CD14-positive monocyte (primary cell): ENCODE data around the gene SUN3. TPM values are rescaled to one million over a fixed set of nuclear protein-coding genes. Genes with fewer than 3 reads are reported as not detected.

ENCODE experiments used
- DNase-seq, 3 donors: peaks; one replicate each; pipeline ENCODE4 v3.0.0-alpha.2; 2011 to 2022
- H2AFZ ChIP-seq: 2 replicates; pipeline ENCODE4 v1.6.0; 2012; ENCODE audit warnings: mild to moderate bottlenecking, low read depth, low read length, inconsistent platforms; ENCODE audit not compliant: insufficient read depth, poor library complexity, severe bottlenecking
- H3K27ac ChIP-seq, 2 donors: 1 replicate in 1 of 2; 2 replicates in 1 of 2; pipeline ENCODE4 v1.5.1; 2012 to 2013; ENCODE audit warnings: low read length in 2 of 2, control low read depth in 1 of 2, inconsistent platforms in 1 of 2, low read depth in 1 of 2, mild to moderate bottlenecking in 1 of 2
- H3K27me3 ChIP-seq, 2 donors: one replicate each; pipeline versions ENCODE4 v1.6.0 to v1.6.1; 2011 to 2013; ENCODE audit warnings: low read length in 2 of 2; ENCODE audit not compliant: control insufficient read depth in 2 of 2, insufficient read depth in 2 of 2
- H3K36me3 ChIP-seq, 2 donors: replicated peaks in 1 of 2; 1 replicate in 1 of 2; 2 replicates in 1 of 2; pipeline versions ENCODE4 v1.5.1 to v1.6.1; 2012 to 2013; ENCODE audit warnings: low read length in 2 of 2, control low read depth in 1 of 2, inconsistent platforms in 1 of 2, mild to moderate bottlenecking in 1 of 2; ENCODE audit not compliant: insufficient read depth in 2 of 2, control insufficient read depth in 1 of 2
- H3K4me1 ChIP-seq, 2 donors: 1 replicate in 1 of 2; 2 replicates in 1 of 2; pipeline versions ENCODE4 v1.5.1 to v1.6.1; 2012 to 2013; ENCODE audit warnings: low read length in 2 of 2, control low read depth in 1 of 2, inconsistent platforms in 1 of 2, mild to moderate bottlenecking in 1 of 2, moderate library complexity in 1 of 2; ENCODE audit not compliant: insufficient read depth in 2 of 2, control insufficient read depth in 1 of 2
- H3K4me2 ChIP-seq: replicated peaks from 2 replicates; pipeline ENCODE3; 2012; ENCODE audit warnings: low read length, moderate library complexity, mild to moderate bottlenecking; ENCODE audit not compliant: poor library complexity, severe bottlenecking; ENCODE audit errors: extremely low read depth
- H3K4me3 ChIP-seq, 3 experiments: fragments of 200-600 bp in 1 of 3; sonication (generic) in 1 of 3; replicated peaks in 1 of 3; 1 replicate in 2 of 3; 2 replicates in 1 of 3; pipeline ENCODE4 v1.5.1; 2011 to 2013; ENCODE audit warnings: low read length in 3 of 3, mild to moderate bottlenecking in 3 of 3, control low read depth in 2 of 3, low read depth in 2 of 3, inconsistent platforms in 1 of 3, moderate library complexity in 1 of 3
- H3K79me2 ChIP-seq: 2 replicates; pipeline ENCODE4 v1.6.0; 2012; ENCODE audit warnings: mild to moderate bottlenecking, control low read depth, inconsistent platforms, low read length, moderate library complexity; ENCODE audit not compliant: insufficient read depth
- H3K9ac ChIP-seq: 2 replicates; pipeline ENCODE4 v1.6.0; 2017; ENCODE audit warnings: low read length, mild to moderate bottlenecking; ENCODE audit not compliant: insufficient read depth, poor library complexity, severe bottlenecking
- H3K9me3 ChIP-seq, 2 donors: replicated peaks in 1 of 2; 1 replicate in 1 of 2; 2 replicates in 1 of 2; pipeline versions ENCODE4 v1.5.1 to v1.6.1; 2012 to 2013; ENCODE audit warnings: low read length in 2 of 2, control low read depth in 1 of 2; ENCODE audit not compliant: control insufficient read depth in 1 of 2, insufficient read depth in 1 of 2
- H4K20me1 ChIP-seq: 2 replicates; pipeline ENCODE4 v1.6.0; 2012; ENCODE audit warnings: mild to moderate bottlenecking, low read length, control low read depth, moderate library complexity; ENCODE audit not compliant: insufficient read depth
- H3K27ac Mint-ChIP-seq, 7 donors: one replicate each; pipeline ENCODE4 v1.8.0; 2020; ENCODE audit warnings: mild to moderate bottlenecking in 7 of 7, mixed read lengths in 7 of 7, moderate library complexity in 6 of 7, inconsistent platforms in 2 of 7
- H3K27me3 Mint-ChIP-seq, 3 donors: one replicate each; pipeline ENCODE4 v1.8.0; 2021 to 2022; ENCODE audit warnings: low read depth in 3 of 3, mild to moderate bottlenecking in 3 of 3, mixed read lengths in 3 of 3, moderate library complexity in 3 of 3, inconsistent platforms in 1 of 3
- H3K36me3 Mint-ChIP-seq, 2 donors: one replicate each; pipeline ENCODE4 v1.8.0; 2020; ENCODE audit warnings: mixed read lengths in 2 of 2, inconsistent platforms in 1 of 2, mild to moderate bottlenecking in 1 of 2
- H3K4me1 Mint-ChIP-seq: one replicate; pipeline ENCODE4 v1.8.0; 2020; ENCODE audit warnings: mild to moderate bottlenecking, mixed read lengths
- H3K4me3 Mint-ChIP-seq, 2 donors: one replicate each; pipeline ENCODE4 v1.8.0; 2020; ENCODE audit warnings: mild to moderate bottlenecking in 2 of 2, mixed read lengths in 2 of 2, moderate library complexity in 1 of 2
- H3K9me3 Mint-ChIP-seq, 7 donors: one replicate each; pipeline ENCODE4 v1.8.0; 2020 to 2022; ENCODE audit warnings: mixed read lengths in 7 of 7, mild to moderate bottlenecking in 6 of 7, moderate library complexity in 6 of 7, inconsistent platforms in 2 of 7
- WGBS: methylation state at CpG from one replicate; pipeline ENCODE4 v1.1.5; 2013; ENCODE audit warnings: missing lambda C conversion rate; ENCODE audit not compliant: insufficient coverage; 5-methylcytosine and 5-hydroxymethylcytosine counted together
- intact Hi-C, 2 donors: fragments of 100-400 bp; cut with micrococcal nuclease; formaldehyde crosslinking; loops; one replicate each; pipeline versions ENCODE4 v1.15.0 to v1.15.1; 2023
- polyA plus RNA-seq, 3 donors: library from polyadenylated mRNA; depleted of rRNA in 1 of 3; unstranded in 2 of 3; stranded (reverse) in 1 of 3; fragments of 300-500 nt in 2 of 3; fragments of >200 nt in 1 of 3; fragmentation: Illumina TruSeq in 2 of 3; gene quantifications; 1 replicate in 2 of 3; 2 replicates in 1 of 3; pipeline ENCODE4 v1.2.3, GENCODE V29; 2012 to 2021
- TF ChIP-seq, protein P1 (sequence below): fragments of 200-600 bp; IDR thresholded peaks from one replicate; pipeline ENCODE4 v1.8.0; 2022; ENCODE audit warnings: antibody characterized with exemption, mild to moderate bottlenecking

The SUN3 gene
- polyA plus RNA-seq, 3 donors: not detected

DNA sequence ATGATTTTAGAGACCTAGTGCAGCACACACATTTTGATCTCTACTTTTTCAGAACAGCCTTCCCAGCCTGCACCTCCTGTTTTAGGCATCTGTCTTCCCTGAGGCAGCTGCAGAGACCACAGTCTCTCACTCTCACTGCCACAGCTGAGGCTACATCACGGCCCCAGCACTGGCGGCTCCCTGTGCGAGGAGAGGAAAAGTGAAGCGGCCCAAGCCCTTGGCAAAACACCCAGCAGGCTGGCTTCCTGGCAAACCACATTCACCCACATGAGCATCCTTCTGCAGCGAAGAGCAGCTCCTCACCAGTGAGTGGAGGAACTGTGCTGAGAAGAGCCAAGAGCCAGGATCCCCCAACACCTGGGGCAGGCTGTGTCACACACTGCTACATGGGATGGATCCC, 63.5 kb downstream of the SUN3 start:
- Histone ChIP-seq H3K79me2 (no peaks in the 10 kb centered on the region), H4K20me1 (peaks cover 10% of the 10 kb centered on the region), H3K27ac (peak overlapping the region in 1 of 2 donors; percentile 32), H3K4me3 (no peak overlapping the region), H2AFZ (no peak overlapping the region), H3K4me1 (peaks cover 10 to 14% of the 10 kb centered on the region in 2 donors), H3K4me2 (no peak overlapping the region), H3K9ac (no peak overlapping the region), H3K27me3 (no peaks in the 10 kb centered on the region), H3K36me3 (peaks cover 76 to 83% of the 10 kb centered on the region in 2 donors), H3K9me3 (no peaks in the 10 kb centered on the region)
- TF ChIP-seq, protein P1, sequence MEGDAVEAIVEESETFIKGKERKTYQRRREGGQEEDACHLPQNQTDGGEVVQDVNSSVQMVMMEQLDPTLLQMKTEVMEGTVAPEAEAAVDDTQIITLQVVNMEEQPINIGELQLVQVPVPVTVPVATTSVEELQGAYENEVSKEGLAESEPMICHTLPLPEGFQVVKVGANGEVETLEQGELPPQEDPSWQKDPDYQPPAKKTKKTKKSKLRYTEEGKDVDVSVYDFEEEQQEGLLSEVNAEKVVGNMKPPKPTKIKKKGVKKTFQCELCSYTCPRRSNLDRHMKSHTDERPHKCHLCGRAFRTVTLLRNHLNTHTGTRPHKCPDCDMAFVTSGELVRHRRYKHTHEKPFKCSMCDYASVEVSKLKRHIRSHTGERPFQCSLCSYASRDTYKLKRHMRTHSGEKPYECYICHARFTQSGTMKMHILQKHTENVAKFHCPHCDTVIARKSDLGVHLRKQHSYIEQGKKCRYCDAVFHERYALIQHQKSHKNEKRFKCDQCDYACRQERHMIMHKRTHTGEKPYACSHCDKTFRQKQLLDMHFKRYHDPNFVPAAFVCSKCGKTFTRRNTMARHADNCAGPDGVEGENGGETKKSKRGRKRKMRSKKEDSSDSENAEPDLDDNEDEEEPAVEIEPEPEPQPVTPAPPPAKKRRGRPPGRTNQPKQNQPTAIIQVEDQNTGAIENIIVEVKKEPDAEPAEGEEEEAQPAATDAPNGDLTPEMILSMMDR: no peak
- Mint-ChIP-seq H3K4me1 (peaks cover 14% of the 10 kb centered on the region), H3K27ac (peak overlapping the region in 3 of 7 donors; percentile 10 to 57 (median 24)), H3K36me3 (peaks cover 83% of the 10 kb centered on the region in 2 donors), H3K9me3 (peaks cover 2 to 9% (median 7%) of the 10 kb centered on the region in 7 donors), H3K4me3 (no peak overlapping the region), H3K27me3 (peaks cover 0 to 7% (median 1%) of the 10 kb centered on the region in 3 donors)
- DNase-seq: no peak
- intact Hi-C loops: no loop called here
- no CpG with 5 or more reads among the region's 5 CpGs for WGBS

DNA sequence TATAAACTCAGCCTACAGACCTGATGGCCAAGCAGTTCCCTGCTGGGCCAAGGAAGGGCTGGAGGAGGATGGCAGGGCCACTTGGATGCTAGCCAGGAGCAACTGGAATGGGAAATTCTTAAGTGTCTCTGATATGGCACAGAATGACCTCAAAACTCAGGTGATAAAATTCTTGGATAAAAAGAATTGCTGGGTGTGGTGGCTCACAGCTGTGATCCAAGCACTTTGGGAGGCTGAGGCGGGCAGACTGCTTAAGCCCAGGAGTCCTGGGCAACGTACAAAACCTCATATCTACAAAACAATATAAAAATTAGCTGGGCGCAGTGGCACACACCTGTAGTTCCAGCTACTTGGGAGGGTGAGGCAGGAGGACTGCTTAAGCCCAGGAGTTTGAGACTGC, 66.6 kb downstream of the SUN3 start:
- no peaks in the 10 kb centered on the region for H3K9me3 ChIP-seq
- H3K79me2 ChIP-seq: no peaks in the 10 kb centered on the region
- no peak for DNase-seq
- Mint-ChIP-seq H3K27me3 (peaks cover 0 to 3% (median 0%) of the 10 kb centered on the region in 3 donors), H3K4me1 (peaks cover 3% of the 10 kb centered on the region), H3K27ac (no peak overlapping the region), H3K9me3 (peaks cover 0 to 5% (median 2%) of the 10 kb centered on the region in 7 donors), H3K4me3 (no peak overlapping the region), H3K36me3 (peaks cover 71 to 74% of the 10 kb centered on the region in 2 donors)
- peaks cover 8% of the 10 kb centered on the region for H4K20me1 ChIP-seq
- H3K4me3 ChIP-seq: no peak overlapping the region
- no peak overlapping the region for H3K27ac ChIP-seq
- TF ChIP-seq, protein P1: no peak
- H3K27me3 ChIP-seq: no peaks in the 10 kb centered on the region
- WGBS: 100% methylated on average over 1 of the region's 3 CpGs
- H3K36me3 ChIP-seq: peaks cover 62 to 68% of the 10 kb centered on the region in 2 donors
- H3K4me1 ChIP-seq: peaks cover 0 to 3% of the 10 kb centered on the region in 2 donors
- H3K4me2 ChIP-seq: no peak overlapping the region
- H2AFZ ChIP-seq: no peak overlapping the region
- intact Hi-C loops: no loop called here
- no peak overlapping the region for H3K9ac ChIP-seq
